ENCODE measurements around the gene OSBPL2. TPM values are rescaled to one million over a fixed set of nuclear protein-coding genes. Genes with fewer than 3 reads are reported as not detected.

The OSBPL2 gene
- total and polyA plus RNA-seq, 3 donors from 2014 or later = 48.5 to 57.2 (median 49.8) TPM

DNA sequence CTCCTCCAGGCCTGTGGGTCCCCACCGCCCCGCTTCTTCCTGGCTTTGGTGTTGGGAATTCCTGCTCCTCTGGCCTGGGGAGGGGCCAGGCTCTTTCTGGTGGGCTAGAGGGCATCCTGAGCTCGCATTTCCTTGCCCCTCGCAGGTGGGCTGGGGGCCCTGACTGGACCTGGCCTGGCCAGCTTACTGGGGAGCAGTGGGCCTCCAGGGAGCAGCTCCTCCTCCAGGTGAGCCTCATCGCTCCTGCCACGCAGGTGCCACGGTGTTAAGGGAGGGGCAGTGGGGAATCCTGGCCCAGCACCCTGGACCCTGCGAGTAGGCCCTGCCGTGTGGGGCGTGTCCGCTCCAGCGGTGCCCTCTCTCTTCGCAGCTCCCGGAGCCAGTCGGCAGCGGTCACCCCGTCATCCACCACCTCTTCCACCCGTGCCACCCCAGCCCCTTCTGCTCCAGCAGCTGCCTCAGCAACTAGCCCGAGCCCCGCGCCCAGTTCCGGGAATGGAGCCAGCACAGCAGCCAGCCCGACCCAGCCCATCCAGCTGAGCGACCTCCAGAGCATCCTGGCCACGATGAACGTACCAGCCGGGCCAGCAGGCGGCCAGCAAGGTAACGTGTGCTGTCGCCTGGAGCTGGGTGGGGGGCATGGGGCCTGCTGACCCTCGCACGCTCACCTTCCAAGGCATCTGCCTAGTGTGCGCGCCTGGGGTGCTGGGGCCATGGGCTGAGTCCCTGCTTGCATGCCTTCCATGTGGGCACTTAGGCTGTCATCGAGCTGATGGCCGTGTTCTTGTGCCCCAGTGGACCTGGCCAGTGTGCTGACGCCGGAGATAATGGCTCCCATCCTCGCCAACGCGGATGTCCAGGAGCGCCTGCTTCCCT is 69.1 kb downstream of the OSBPL2 start:
- no peak for DNase-seq
- intact Hi-C loops (cut with DNase I; ENCODE audit: low total_unique reads) = no loop called here
- Histone ChIP-seq H3K27ac (no peak overlapping the region), H3K4me3 (no peak overlapping the region), H3K27me3 (no peaks in the 10 kb centered on the region), H3K9me3 (no peaks in the 10 kb centered on the region), H3K36me3 (ENCODE audit: low read depth, missing control alignments) (no peaks in the 10 kb centered on the region), H3K4me1 (peaks cover 18% of the 10 kb centered on the region)
- TF ChIP-seq, protein P1, sequence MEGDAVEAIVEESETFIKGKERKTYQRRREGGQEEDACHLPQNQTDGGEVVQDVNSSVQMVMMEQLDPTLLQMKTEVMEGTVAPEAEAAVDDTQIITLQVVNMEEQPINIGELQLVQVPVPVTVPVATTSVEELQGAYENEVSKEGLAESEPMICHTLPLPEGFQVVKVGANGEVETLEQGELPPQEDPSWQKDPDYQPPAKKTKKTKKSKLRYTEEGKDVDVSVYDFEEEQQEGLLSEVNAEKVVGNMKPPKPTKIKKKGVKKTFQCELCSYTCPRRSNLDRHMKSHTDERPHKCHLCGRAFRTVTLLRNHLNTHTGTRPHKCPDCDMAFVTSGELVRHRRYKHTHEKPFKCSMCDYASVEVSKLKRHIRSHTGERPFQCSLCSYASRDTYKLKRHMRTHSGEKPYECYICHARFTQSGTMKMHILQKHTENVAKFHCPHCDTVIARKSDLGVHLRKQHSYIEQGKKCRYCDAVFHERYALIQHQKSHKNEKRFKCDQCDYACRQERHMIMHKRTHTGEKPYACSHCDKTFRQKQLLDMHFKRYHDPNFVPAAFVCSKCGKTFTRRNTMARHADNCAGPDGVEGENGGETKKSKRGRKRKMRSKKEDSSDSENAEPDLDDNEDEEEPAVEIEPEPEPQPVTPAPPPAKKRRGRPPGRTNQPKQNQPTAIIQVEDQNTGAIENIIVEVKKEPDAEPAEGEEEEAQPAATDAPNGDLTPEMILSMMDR (IDR thresholded peaks at IDR 0.05) = no peak
- TF ChIP-seq POLR2A (IDR thresholded peaks at IDR 0.05) = no peak
- 84 to 85% methylated on average over 14 to 42 of the region's 42 CpGs for WGBS, 2 donors

DNA sequence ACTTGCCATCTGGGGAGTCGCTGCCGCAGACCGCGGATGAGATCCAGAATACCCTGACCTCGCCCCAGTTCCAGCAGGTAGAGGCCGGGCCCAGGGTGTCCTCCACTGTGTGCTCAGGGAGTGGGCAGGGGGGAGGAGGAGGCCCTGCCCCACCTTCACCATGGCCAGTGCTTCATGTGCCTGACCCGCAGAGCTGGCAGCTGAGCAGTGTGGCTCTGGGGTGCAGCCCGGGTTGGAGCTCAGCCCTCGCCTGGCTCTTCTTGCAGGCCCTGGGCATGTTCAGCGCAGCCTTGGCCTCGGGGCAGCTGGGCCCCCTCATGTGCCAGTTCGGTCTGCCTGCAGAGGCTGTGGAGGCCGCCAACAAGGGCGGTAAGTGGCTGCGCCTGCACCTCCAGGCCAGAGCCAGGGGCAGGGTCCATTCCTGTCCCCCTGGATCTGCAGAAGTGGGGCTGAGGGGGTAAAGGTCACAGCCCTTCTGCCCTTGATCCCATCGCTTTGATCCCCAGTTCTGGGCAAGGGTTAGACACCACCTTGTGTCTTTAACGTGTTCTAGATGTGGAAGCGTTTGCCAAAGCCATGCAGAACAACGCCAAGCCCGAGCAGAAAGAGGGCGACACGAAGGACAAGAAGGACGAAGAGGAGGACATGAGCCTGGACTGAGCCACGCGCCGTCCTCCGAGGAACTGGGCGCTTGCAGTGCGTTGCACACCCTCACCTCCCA is 69.9 kb downstream of the OSBPL2 start:
- Histone ChIP-seq H3K36me3 (ENCODE audit: low read depth, missing control alignments) (no peaks in the 10 kb centered on the region), H3K4me1 (peaks cover 18% of the 10 kb centered on the region), H3K27ac (no peak overlapping the region), H3K9me3 (no peaks in the 10 kb centered on the region), H3K4me3 (no peak overlapping the region), H3K27me3 (no peaks in the 10 kb centered on the region)
- DNase-seq = no peak
- intact Hi-C loops (cut with DNase I; ENCODE audit: low total_unique reads) = no loop called here
- WGBS, 2 donors = 86 to 93% methylated on average over 17 to 29 of the region's 29 CpGs
- TF ChIP-seq, protein P1 (IDR thresholded peaks at IDR 0.05) = no peak
- no peak for TF ChIP-seq POLR2A (IDR thresholded peaks at IDR 0.05)

DNA sequence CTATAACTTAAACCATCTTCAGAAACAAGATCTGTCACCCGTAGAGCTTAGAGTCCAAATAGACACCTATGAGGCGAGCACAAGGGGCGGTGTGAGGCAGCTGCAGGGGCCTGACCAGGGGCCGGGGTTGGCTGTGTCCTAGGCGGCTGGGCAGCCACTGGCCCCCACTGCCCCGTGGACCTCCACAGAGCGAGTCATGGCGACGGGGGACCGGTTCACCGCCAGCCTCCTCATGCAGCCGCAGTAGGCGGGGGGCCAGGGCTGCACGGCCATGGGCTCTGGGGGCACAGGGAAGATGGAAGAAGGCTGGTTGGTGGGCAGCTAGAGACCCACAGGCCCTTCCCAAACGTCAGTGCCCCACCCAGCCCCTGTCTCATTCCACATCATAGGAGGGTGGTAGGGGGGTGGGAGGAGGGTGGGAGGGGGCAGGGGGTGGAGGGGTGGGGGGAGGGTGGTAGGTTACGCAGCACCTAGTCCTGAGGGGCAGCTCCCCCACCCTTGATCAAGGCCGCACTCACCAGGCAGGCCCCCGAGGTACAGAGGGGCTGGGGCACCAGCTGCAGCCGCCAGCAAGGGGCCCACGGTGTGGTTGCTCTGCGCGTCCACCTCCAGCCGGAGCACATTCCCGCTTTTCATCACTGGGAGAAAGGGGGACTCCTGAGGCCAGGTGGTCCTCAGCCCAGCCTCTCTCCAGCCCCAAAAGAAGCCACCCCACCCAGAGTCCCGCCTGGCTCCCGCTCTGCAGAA is 71.0 kb downstream of the OSBPL2 start:
- Histone ChIP-seq H3K27me3 (no peaks in the 10 kb centered on the region), H3K9me3 (no peaks in the 10 kb centered on the region), H3K36me3 (ENCODE audit: low read depth, missing control alignments) (no peaks in the 10 kb centered on the region), H3K4me1 (peaks cover 13% of the 10 kb centered on the region), H3K27ac (no peak overlapping the region), H3K4me3 (no peak overlapping the region)
- no peak for DNase-seq
- 89 to 90% methylated on average over 19 to 25 of the region's 26 CpGs for WGBS, 2 donors
- no peak for TF ChIP-seq POLR2A (IDR thresholded peaks at IDR 0.05)
- TF ChIP-seq, protein P1 (IDR thresholded peaks at IDR 0.05) = no peak
- intact Hi-C loops (cut with DNase I; ENCODE audit: low total_unique reads) = no loop called here

DNA sequence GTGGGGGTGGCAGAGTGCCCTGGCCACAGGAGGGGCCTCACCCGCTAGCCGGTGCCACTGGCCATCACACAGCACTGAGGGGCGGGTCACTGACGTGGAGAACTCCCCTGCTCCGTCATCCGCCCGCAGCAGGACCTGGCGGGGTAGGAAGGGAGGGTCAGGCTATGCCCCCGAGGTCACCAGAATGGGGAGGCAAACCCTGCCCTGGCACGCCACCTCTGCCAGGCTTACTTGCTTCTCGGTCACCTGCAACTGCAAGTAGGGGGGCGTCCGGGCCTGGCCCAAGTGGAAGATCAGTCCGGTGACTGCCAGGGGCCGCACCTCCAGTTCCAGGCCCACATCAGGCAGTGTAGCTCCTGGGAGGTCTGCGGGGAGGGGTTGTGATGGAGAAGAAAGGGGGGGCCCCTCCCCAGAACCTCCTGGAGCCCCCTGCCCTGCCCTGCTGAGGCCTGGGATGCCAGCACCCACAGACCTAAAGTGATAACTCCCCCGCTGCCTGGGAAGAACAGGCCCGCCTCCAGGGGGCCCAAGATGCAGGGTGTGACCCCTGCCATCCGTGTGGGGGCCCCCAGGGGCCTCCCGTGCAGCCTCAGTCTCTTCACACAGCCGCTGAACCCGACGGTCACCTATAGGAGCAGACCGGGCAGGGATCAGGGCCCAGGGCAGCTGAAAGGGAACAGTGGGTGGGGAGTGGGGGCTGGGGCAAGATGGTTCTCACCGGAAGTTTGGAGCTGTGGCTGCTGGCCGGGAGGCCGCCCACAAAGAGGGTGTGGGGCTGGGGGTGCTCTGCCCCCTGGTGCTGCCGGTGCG is 71.8 kb downstream of the OSBPL2 start:
- no peak for DNase-seq
- intact Hi-C loops (cut with DNase I; ENCODE audit: low total_unique reads) = no loop called here
- Histone ChIP-seq H3K4me3 (no peak overlapping the region), H3K9me3 (no peaks in the 10 kb centered on the region), H3K4me1 (peaks cover 5% of the 10 kb centered on the region), H3K27ac (no peak overlapping the region), H3K27me3 (no peaks in the 10 kb centered on the region), H3K36me3 (ENCODE audit: low read depth, missing control alignments) (no peaks in the 10 kb centered on the region)
- TF ChIP-seq, protein P1 (IDR thresholded peaks at IDR 0.05) = no peak
- no peak for TF ChIP-seq POLR2A (IDR thresholded peaks at IDR 0.05)
- WGBS, 2 donors = 83 to 85% methylated on average over 7 to 29 of the region's 29 CpGs

All from testis (tissue), 3 donors.